Coronary artery (tissue), 2 donors: ENCODE data around the gene IMPDH2.

Experiments
- DNase-seq: peaks from one replicate; pipeline ENCODE4 v3.0.0-alpha.2; 2017; ENCODE audit warnings: low spot score
- H3K27ac ChIP-seq, 2 donors: fragments of 200-600 bp; sonication (generic); one replicate each; pipeline ENCODE4 v1.5.1; 2016 to 2019
- H3K4me3 ChIP-seq: fragments of 200-600 bp; sonication (generic); 2 replicates; pipeline ENCODE4 v1.5.1; 2016; ENCODE audit warnings: mild to moderate bottlenecking, moderate library complexity
- TF ChIP-seq, protein P1 (sequence below): fragments of 200-600 bp; sonication (generic); IDR thresholded peaks from one replicate; pipeline ENCODE4 v1.5.1; 2019; ENCODE audit warnings: antibody characterized with exemption

The IMPDH2 gene

DNA sequence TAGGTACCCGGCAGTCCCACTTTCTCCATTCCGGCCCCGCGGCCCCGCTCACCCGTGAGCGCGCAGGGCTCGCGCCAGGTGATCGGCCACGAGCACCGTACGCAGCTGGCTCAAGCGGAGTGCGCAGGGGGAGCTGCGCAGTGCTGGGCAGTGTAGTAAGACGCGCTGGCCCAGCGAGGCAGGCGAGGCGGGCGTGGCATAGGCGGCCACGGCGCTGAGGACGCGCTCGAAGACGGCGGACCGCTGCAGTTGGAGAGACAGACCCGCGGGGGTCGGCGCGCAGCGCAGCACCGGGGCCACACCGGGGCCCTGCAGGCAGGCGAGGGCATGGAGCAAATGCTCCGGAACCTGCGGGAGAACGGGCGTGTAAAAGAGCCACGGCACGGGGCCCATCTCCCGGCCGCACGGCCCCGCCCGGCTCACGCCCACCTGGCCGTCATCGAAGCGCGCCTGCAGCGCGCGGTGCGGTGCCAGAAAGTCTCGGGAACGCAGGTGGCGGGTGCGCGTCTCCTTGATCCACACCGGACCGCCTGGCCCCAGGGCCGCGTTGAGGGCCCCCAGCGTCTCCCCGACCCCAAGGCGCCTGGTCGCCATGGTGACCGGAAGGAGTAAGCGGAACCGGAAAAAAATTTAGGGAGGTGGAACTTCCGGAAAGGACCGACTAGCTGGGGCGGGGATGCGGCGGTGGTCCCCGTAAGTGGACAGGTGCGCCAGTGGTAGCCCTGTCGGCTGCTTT, 11.1 kb downstream of the IMPDH2 start, which contains the start of gene DALRD3:
Gene DALRD3 (minus strand): TSS at position 610 of the 736 bp plus-strand sequence. CDS start 16 bp downstream, at position 594.
- DNase-seq = no peak
- Histone ChIP-seq H3K4me3 (peak within 1 kb of the TSS; percentile 84), H3K27ac (peak within 1 kb of the TSS; percentile 74 to 80)
- TF ChIP-seq, protein P1, sequence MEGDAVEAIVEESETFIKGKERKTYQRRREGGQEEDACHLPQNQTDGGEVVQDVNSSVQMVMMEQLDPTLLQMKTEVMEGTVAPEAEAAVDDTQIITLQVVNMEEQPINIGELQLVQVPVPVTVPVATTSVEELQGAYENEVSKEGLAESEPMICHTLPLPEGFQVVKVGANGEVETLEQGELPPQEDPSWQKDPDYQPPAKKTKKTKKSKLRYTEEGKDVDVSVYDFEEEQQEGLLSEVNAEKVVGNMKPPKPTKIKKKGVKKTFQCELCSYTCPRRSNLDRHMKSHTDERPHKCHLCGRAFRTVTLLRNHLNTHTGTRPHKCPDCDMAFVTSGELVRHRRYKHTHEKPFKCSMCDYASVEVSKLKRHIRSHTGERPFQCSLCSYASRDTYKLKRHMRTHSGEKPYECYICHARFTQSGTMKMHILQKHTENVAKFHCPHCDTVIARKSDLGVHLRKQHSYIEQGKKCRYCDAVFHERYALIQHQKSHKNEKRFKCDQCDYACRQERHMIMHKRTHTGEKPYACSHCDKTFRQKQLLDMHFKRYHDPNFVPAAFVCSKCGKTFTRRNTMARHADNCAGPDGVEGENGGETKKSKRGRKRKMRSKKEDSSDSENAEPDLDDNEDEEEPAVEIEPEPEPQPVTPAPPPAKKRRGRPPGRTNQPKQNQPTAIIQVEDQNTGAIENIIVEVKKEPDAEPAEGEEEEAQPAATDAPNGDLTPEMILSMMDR = no peak

DNA sequence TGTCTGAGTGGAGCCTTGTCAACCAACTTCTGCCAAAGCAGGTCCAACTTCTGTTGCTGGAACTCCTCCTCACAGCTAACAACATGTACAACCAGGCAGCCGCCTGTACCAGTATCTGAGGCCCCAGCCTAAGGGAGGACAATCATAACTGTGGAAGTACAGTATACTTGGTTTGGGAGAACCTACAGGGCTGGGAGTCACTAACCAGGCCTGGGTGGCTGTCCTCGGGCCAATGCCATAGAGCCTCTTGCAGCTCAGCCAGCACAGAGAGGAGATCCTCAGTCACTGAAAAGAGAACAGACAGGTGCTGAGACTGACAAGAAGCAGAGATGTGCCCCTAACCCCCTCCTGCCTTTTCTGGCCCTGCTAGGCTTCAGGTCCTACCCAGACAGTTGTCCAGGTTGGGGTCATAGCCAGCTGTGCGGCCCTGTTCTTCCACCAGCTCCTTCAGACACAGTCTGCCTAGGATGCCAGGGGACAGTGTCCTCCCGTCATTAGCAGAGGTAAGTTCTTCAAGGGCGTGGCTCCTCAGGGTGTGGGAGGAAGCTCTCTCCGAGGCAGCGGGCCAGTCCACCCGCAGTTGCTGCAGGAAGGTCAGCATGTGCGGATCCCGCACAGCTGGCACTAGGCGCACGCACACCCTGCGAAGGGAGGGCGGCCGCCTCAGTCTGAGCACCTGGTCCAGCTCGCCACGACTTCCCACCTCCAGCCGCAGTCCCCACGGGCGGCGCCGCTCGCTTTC, 11.8 kb downstream of the IMPDH2 start:
- TF ChIP-seq, protein P1 = no peak
- DNase-seq = no peak
- Histone ChIP-seq H3K27ac (peak overlapping the region; percentile 74 to 80), H3K4me3 (peak overlapping the region; percentile 84)

DNA sequence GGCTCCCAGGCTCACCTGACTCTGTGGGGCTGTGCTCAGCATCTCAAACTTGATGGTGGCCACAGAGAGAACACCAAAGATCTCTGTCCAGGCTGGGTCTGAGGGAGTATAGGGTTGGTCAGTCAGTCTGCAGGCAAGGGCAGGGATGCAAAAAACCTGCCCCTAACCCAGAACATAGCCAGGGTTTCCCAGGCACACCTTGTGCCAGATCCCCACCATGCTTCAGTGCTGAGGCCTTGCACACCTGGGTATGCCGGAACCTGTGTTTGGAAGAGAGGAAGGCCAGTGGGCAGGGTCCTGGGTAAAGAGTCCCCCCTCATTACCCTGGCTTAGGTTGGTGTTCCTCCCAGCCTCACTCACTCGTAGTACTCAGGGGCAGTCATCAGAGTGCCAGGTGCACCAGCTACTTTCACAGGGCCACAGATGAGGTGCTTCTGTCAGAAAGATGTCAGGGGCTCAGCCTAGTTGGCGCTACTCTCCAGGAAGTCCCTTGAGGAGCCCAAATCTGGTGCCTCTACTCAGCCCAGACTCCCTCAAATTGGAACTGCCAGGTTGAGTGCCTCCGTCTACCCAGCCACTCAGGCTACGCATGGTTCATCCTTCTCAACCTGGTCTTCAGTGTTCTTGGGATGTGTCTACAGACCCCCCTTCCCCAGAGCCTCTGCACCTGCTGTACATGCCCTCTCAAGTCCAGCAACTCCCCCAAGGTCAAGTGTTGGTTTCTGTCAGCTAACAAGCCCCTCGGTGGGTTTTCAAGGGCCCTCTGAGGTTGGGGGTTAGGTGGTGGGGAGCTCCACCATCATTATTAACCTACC, 12.6 kb downstream of the IMPDH2 start:
- no peak for DNase-seq
- Histone ChIP-seq H3K27ac (no peak overlapping the region), H3K4me3 (no peak overlapping the region)
- TF ChIP-seq, protein P1 = no peak

DNA sequence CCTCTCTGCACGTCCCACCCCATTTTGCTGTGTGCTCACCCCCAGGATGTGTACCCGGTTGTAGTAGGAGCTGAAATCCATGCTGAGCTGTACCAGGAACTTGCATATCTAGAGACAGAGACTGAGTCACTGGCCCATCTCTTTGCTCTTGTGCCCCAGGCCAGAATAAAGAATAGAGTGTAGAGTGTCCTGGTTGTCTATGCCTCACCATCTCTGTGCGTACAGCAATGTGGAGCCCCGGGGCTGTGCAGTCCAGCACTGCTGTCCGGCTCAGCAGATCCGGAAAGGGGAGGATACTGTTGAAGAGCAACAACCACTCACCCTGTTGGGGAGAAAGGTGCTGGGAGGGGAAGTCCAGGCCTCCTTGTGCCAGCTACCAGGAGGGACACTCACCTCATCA, 13.4 kb downstream of the IMPDH2 start:
- TF ChIP-seq, protein P1 = no peak
- no peak overlapping the region for H3K4me3 ChIP-seq

DNA sequence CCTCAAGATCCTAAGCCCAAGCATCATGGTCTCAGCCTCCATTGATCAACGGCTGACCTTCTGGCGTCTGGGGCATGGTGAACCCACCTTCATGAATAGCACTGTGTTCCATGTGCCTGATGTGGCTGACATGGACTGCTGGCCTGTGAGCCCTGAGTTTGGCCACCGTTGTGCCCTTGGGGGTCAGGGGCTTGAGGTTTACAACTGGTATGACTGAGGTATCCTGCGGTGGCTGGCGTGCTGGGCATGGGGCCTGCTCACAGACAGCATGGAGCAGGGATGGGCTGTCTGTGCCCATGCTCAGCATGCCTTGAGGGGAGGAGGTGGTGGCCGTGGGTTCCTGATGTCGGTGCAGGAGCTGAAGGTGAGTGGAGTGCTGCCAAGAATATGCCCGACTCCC, 14.1 kb downstream of the IMPDH2 start:
- Histone ChIP-seq H3K4me3 (no peak overlapping the region), H3K27ac (no peak overlapping the region)
- TF ChIP-seq, protein P1 = no peak
- DNase-seq = no peak

More for the DNA sequence above, 13.4 kb downstream of the IMPDH2 start:
- H3K27ac ChIP-seq = no peak overlapping the region
- no peak for DNase-seq

DNA sequence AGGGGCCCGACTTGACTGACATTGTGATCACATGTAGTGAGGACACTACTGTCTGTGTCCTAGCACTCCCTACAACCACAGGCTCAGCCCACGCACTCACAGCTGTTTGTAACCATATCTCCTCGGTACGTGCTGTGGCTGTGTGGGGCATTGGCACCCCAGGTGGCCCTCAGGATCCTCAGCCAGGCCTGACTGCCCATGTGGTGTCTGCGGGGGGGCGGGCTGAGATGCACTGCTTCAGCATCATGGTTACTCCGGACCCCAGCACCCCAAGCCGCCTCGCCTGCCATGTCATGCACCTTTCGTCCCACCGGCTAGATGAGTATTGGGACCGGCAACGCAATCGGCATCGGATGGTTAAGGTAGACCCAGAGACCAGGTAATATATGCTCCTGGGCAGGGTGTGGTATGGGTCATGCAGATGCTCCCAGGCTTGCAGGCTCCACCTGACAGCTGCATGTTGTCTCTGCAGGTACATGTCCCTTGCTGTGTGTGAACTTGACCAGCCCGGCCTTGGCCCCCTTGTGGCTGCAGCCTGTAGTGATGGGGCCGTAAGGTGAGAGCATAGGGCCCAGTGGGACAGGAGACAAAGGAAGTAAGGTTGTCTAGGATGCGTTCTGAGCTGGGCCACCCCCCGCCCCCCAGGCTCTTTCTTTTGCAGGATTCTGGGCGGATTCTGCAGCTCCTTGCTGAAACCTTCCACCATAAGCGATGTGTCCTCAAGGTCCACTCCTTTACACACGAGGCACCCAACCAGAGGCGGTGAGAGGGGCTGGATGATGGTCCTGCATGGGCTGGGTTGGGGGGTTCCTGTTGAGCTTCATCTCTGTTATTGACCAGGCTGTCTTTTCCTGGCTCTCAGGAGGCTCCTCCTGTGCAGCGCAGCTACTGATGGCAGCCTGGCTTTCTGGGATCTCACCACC, 15.2 kb downstream of the IMPDH2 start:
- Histone ChIP-seq H3K4me3 (no peak overlapping the region), H3K27ac (no peak overlapping the region)
- TF ChIP-seq, protein P1 = no peak
- DNase-seq = no peak
